NT2/D1 (cell line): ENCODE results near the gene PPIL4.

ENCODE experiments used
- SUZ12 ChIP-seq: IDR thresholded peaks from 2 replicates; pipeline ENCODE4 v1.6.1; 2011; ENCODE audit not compliant: insufficient read length, insufficient read depth; ENCODE audit errors: extremely low read depth
- YY1 ChIP-seq: IDR thresholded peaks from 2 replicates; pipeline ENCODE4 v1.6.1; 2011; ENCODE audit not compliant: insufficient read length, insufficient read depth
- ZNF274 ChIP-seq: IDR thresholded peaks from 2 replicates; pipeline ENCODE4 v1.6.1; 2011; ENCODE audit warnings: mild to moderate bottlenecking, low read depth, low read length

DNA sequence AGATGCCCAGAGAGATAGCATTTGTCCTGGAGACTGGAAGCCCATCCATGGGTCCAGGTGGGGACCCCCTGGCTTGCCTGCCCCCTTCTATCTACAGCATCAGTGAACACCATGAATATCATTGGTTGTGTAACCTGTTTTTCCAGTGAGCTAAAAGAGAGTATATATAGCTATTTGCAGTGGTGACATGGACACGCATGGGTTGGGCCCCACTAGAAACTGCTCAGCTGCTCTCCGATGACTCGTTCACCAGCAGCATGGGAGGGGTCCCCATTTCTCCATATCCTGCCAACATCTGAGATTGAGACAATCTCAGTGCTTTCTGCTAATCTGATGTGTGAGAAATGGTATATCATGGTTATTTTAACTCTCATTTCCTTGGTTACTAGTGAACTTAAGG lies 57.0 kb downstream of the PPIL4 start:
- no peak for TF ChIP-seq ZNF274
- TF ChIP-seq YY1, result no peak
- no peak for TF ChIP-seq SUZ12
